BLaER1 treated with 17β-estradiol and CSF1 and Interleukin-3, amounts not matched to agents 10 nM and 100 nM (cell line): ENCODE measurements around the gene ZNF385C.

Experiments used
- H3K27ac ChIP-seq, 11 experiments: shearing (Covaris generic); formaldehyde crosslinking; 2 replicates each; pipeline ENCODE4 v1.8.1; 2022
- H3K27me3 ChIP-seq, 11 experiments: shearing (Covaris generic); formaldehyde crosslinking; 2 replicates each; pipeline ENCODE4 v1.8.1; 2022
- H3K36me3 ChIP-seq, 11 experiments: shearing (Covaris generic); formaldehyde crosslinking; 2 replicates each; pipeline ENCODE4 v1.8.1; 2022
- H3K4me1 ChIP-seq, 10 experiments: shearing (Covaris generic); formaldehyde crosslinking; 2 replicates each; pipeline ENCODE4 v1.8.1; 2022
- H3K4me2 ChIP-seq, 11 experiments: shearing (Covaris generic); formaldehyde crosslinking; 2 replicates each; pipeline ENCODE4 v1.8.1; 2022
- H3K4me3 ChIP-seq, 10 experiments: shearing (Covaris generic); formaldehyde crosslinking; 2 replicates each; pipeline ENCODE4 v1.8.1; 2022
- H3K9ac ChIP-seq, 11 experiments: shearing (Covaris generic); formaldehyde crosslinking; 2 replicates each; pipeline ENCODE4 v1.8.1; 2022
- H3K9me3 ChIP-seq, 11 experiments: shearing (Covaris generic); formaldehyde crosslinking; replicated peaks in 1 of 11; 2 replicates each; pipeline ENCODE4 v1.8.1; 2022
- H4K20me1 ChIP-seq, 11 experiments: shearing (Covaris generic); formaldehyde crosslinking; 2 replicates each; pipeline ENCODE4 v1.8.1; 2022
- Cebpa-rat ChIP-seq, 11 experiments: shearing (Covaris generic); IDR thresholded peaks; 2 replicates each; pipeline ENCODE4 v1.8.1; 2022

Gene ZNF385C

DNA sequence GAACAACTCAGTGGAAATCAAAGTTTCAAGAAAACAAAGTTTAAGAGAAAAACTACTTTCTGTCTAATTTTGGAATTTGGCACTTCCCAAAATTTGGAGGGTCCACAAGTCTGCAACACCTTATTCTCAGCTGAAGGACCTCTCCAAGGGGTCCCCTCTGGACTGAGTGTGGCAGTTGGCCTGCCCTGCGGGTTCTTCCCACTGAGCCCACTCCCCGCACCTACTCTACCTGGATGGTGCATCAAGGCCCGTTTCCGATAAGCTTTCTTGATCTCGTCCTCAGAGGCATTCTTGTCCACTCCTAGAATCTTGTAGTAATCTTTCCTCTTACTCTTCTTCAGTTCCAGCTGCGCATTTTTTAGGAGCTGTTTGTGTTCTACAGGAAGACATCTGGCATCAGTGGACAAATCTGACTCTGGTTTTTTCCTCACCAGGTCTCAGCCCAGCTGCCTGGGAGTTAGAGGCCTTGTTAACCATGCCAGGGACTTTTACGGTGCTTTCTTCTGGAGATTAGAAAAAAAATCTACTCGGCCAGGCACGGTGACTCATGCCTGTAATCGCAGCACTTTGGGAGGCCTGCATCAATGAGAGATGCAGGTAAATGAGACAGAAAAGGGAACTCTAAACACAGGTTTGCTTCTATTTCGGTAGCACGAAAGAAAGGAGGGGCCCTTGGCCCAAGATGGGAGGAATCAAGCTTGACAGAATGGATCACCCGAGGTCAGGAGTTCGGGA is 116.1 kb downstream of the ZNF385C start:
- H3K27ac ChIP-seq: no peak overlapping the region
- no peak overlapping the region for H3K9ac ChIP-seq
- no peaks in the 10 kb centered on the region for H3K27me3 ChIP-seq
- no peak overlapping the region for H3K4me3 ChIP-seq
- TF ChIP-seq Cebpa-rat (IDR thresholded peaks at IDR 0.05): no peak
- H3K9me3 ChIP-seq: no peaks in the 10 kb centered on the region
- H3K4me1 ChIP-seq: peaks cover under 1 to 12% (median 6%) of the 10 kb centered on the region in 10 experiments; a peak in 18 of 20 replicates
- peaks cover 96 to 100% (median 98%) of the 10 kb centered on the region in 11 experiments for H3K36me3 ChIP-seq
- H3K4me2 ChIP-seq: no peak overlapping the region
- peaks cover 6 to 61% (median 18%) of the 10 kb centered on the region in 11 experiments; a peak in 16 of 22 replicates for H4K20me1 ChIP-seq

DNA sequence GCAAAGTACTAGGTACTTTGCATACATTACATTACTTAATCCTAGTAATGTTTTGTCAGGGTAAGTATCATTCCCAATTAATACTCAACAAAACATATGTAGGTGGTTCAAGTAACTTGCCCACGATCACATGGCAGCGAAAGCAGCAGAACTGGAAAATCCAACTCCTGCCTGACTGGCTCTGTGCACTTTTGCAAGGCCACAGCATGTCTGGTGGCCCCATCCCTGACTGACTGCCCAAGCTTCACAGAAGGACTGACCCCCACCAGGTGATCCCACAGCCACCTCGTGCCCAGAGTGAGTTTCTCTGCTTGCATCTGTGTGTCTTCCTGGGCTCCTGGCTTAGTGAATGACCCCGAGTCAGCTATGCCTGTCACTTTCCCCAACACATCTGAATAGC is 120.3 kb downstream of the ZNF385C start:
- Histone ChIP-seq H3K36me3 (peaks cover 96 to 100% (median 98%) of the 10 kb centered on the region in 11 experiments), H3K4me2 (no peak overlapping the region; a peak in 1 of 22 replicates), H3K4me1 (peaks cover 26 to 50% (median 39%) of the 10 kb centered on the region in 10 experiments)

DNA sequence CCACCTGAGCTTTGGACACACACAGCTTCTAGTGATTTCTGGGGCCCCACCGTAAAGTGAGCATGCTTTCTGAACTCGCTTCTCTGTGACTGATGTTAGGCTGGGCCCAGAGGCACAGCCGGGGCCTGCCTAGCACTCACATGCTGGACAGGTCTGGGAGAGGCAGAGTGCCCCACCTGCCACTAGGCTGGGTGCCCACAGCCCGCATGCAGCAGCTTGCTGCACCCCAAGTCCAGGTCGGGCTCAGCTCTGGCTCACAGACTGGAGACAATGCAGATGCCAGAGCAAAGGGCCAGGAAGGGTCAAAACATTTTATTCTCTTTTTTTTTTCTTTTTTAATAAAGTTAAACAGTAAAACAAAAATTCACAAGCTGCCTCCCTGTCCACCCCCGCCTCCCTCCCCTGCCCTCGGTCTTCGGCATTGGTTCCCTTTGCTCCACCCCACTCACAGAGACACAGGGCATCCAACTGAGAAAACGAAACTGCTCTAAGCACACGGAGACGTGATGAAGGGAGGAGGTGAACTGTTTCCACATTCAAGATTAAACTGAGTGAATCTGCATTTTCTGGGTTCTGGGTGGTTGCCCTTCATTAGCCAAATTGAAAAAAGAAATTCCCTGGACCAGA is 122.0 kb downstream of the ZNF385C start:
- H3K4me2 ChIP-seq: peak overlapping the region; percentile 5 to 75 (median 46); a peak in 20 of 22 replicates
- peak overlapping the region in 10 of 11 experiments; percentile 26 to 70 (median 46); a peak in 17 of 22 replicates for H3K9ac ChIP-seq
- H3K27me3 ChIP-seq: no peaks in the 10 kb centered on the region
- no peaks in the 10 kb centered on the region for H3K9me3 ChIP-seq
- peaks cover 49 to 87% (median 70%) of the 10 kb centered on the region in 11 experiments for H4K20me1 ChIP-seq
- H3K4me1 ChIP-seq: peaks cover 41 to 68% (median 56%) of the 10 kb centered on the region in 10 experiments
- no peak for TF ChIP-seq Cebpa-rat (IDR thresholded peaks at IDR 0.05)
- peak overlapping the region in 8 of 11 experiments; percentile 29 to 69 (median 53); a peak in 17 of 22 replicates for H3K27ac ChIP-seq
- H3K36me3 ChIP-seq: peaks cover 94 to 100% (median 98%) of the 10 kb centered on the region in 11 experiments
- H3K4me3 ChIP-seq: no peak overlapping the region

More for the DNA sequence above, 120.3 kb downstream of the ZNF385C start:
- Histone ChIP-seq H3K4me3 (no peak overlapping the region), H3K27ac (no peak overlapping the region), H3K9me3 (no peaks in the 10 kb centered on the region), H4K20me1 (peaks cover 32 to 78% (median 53%) of the 10 kb centered on the region in 11 experiments), H3K9ac (peak overlapping the region in 2 of 11 experiments; percentile 34 to 44; a peak in 1 of 22 replicates), H3K27me3 (no peaks in the 10 kb centered on the region)
- TF ChIP-seq Cebpa-rat (IDR thresholded peaks at IDR 0.05): no peak
